IMR-90 (cell line): ENCODE measurements around the gene FAM149A. TPM values are rescaled to one million over a fixed set of nuclear protein-coding genes. Genes with fewer than 3 reads are reported as not detected.

ENCODE experiments used
- ATAC-seq: fragments of 200-7000 bp; cut with Tn5 transposase; 2 replicates; pipeline ENCODE4 v1.9.1; 2020; ENCODE audit warnings: low read depth, mild to moderate bottlenecking, moderate library complexity
- BruUV-seq: library from RNA; stranded (reverse); fragments of 400-500 nt; replicated peaks from 2 replicates; lab custom pipeline; 2021; lab: Mats Ljungman, UMichigan
- CTCF ChIA-PET: fragments of 300-600 bp; formaldehyde crosslinking; extraction: SDS; loops from one replicate; lab custom pipeline; 2021; ENCODE audit warnings: antibody characterized with exemption; lab: Yijun Ruan, JAX
- POLR2A ChIA-PET: fragments of 300-600 bp; sonication (Branson Sonifier 250); formaldehyde crosslinking; loops from one replicate; lab custom pipeline; 2022; ENCODE audit warnings: antibody characterized with exemption; ENCODE audit not compliant: unreplicated experiment; lab: Charles Lee
- DNase-seq: peaks from one replicate; pipeline ENCODE4 v3.0.0; 2013
- H2AFZ ChIP-seq: replicated peaks from 2 replicates; pipeline ENCODE3; 2013; ENCODE audit warnings: low read length, mild to moderate bottlenecking; ENCODE audit not compliant: poor library complexity
- H2AK5ac ChIP-seq: 2 replicates; pipeline ENCODE4 v1.6.1; 2013; ENCODE audit warnings: low read depth, low read length, inconsistent platforms
- H2AK9ac ChIP-seq: replicated peaks from 2 replicates; pipeline ENCODE3; 2013; ENCODE audit warnings: mild to moderate bottlenecking, low read depth, low read length, moderate library complexity; ENCODE audit not compliant: poor library complexity
- H2BK120ac ChIP-seq: 2 replicates; pipeline ENCODE4 v1.6.1; 2013; ENCODE audit warnings: low read depth, low read length, inconsistent platforms
- H2BK15ac ChIP-seq: 3 replicates; pipeline ENCODE4 v1.6.1; 2013; ENCODE audit warnings: low read depth, low read length, inconsistent platforms
- H2BK20ac ChIP-seq: 2 replicates; pipeline ENCODE4 v1.6.1; 2013; ENCODE audit warnings: low read depth, mild to moderate bottlenecking, inconsistent platforms, low read length, moderate library complexity
- H2BK5ac ChIP-seq: 2 replicates; pipeline ENCODE4 v1.6.1; 2013; ENCODE audit warnings: mild to moderate bottlenecking, low read depth, low read length, inconsistent platforms; ENCODE audit not compliant: poor library complexity, severe bottlenecking
- H3K14ac ChIP-seq: replicated peaks from 2 replicates; pipeline ENCODE4 v1.6.1; 2013; ENCODE audit warnings: low read depth, low read length, inconsistent platforms
- H3K18ac ChIP-seq: 2 replicates; pipeline ENCODE4 v1.6.1; 2013; ENCODE audit warnings: low read depth, low read length, control low read depth
- H3K23ac ChIP-seq: 2 replicates; pipeline ENCODE4 v1.6.1; 2013; ENCODE audit warnings: low read depth, low read length, inconsistent platforms
- H3K27ac ChIP-seq: 2 replicates; pipeline ENCODE4 v1.5.1; 2013; ENCODE audit warnings: mild to moderate bottlenecking, control low read depth, low read length; ENCODE audit not compliant: insufficient read depth
- H3K27me3 ChIP-seq: 2 replicates; pipeline ENCODE4 v1.6.1; 2013; ENCODE audit warnings: low read length; ENCODE audit not compliant: control insufficient read depth, insufficient read depth
- H3K36me3 ChIP-seq: 2 replicates; pipeline ENCODE4 v1.6.1; 2013; ENCODE audit warnings: low read length, mixed read lengths; ENCODE audit not compliant: control insufficient read depth, insufficient read depth
- H3K4ac ChIP-seq: 2 replicates; pipeline ENCODE4 v1.6.1; 2013; ENCODE audit warnings: low read depth, low read length, inconsistent platforms
- H3K4me1 ChIP-seq: 2 replicates; pipeline ENCODE4 v1.6.1; 2013; ENCODE audit warnings: low read length, mixed read lengths; ENCODE audit not compliant: control insufficient read depth, insufficient read depth
- H3K4me2 ChIP-seq: 2 replicates; pipeline ENCODE4 v1.6.1; 2013; ENCODE audit warnings: low read depth, mild to moderate bottlenecking, control low read depth, low read length, moderate library complexity
- H3K4me3 ChIP-seq: 2 replicates; pipeline ENCODE4 v1.5.1; 2013; ENCODE audit warnings: low read depth, mild to moderate bottlenecking, control low read depth, low read length, moderate library complexity; ENCODE audit not compliant: insufficient read depth
- H3K56ac ChIP-seq: 2 replicates; pipeline ENCODE4 v1.6.1; 2013; ENCODE audit warnings: low read length, inconsistent platforms; ENCODE audit not compliant: insufficient read depth; ENCODE audit errors: extremely low read depth
- H3K79me1 ChIP-seq, 2 experiments: 2 replicates each; pipeline ENCODE4 v1.6.1; 2013; ENCODE audit warnings: low read length in 2 of 2, inconsistent platforms in 1 of 2, low read depth in 1 of 2
- H3K9ac ChIP-seq: 2 replicates; pipeline ENCODE4 v1.6.1; 2013; ENCODE audit warnings: low read depth, low read length, control low read depth
- H3K9me1 ChIP-seq: 2 replicates; pipeline ENCODE4 v1.6.1; 2013; ENCODE audit warnings: low read length, inconsistent platforms; ENCODE audit not compliant: insufficient read depth
- H3K9me3 ChIP-seq: 2 replicates; pipeline ENCODE4 v1.6.1; 2013; ENCODE audit warnings: low read length; ENCODE audit not compliant: control insufficient read depth, insufficient read depth
- H4K20me1 ChIP-seq: 2 replicates; pipeline ENCODE4 v1.6.1; 2013; ENCODE audit warnings: low read length, inconsistent platforms; ENCODE audit not compliant: insufficient read depth
- H4K5ac ChIP-seq: 2 replicates; pipeline ENCODE4 v1.6.1; 2013; ENCODE audit warnings: mild to moderate bottlenecking, low read depth, low read length, control low read depth
- H4K8ac ChIP-seq, 2 experiments: 2 replicates each; pipeline ENCODE4 v1.6.1; 2013; ENCODE audit warnings: low read depth in 2 of 2, low read length in 2 of 2, control low read depth in 1 of 2, inconsistent platforms in 1 of 2
- H4K91ac ChIP-seq: 2 replicates; pipeline ENCODE4 v1.6.1; 2013; ENCODE audit warnings: low read depth, low read length, inconsistent platforms; ENCODE audit not compliant: insufficient read depth
- RCOR1 ChIP-seq: IDR thresholded peaks from 2 replicates; pipeline ENCODE4 v1.6.1; 2012; ENCODE audit warnings: mild to moderate bottlenecking, low read length, improper control_type of control experiment; ENCODE audit not compliant: insufficient replicate concordance
- WGBS, 2 experiments: methylation state at CpG; one replicate each; pipeline versions ENCODE4 v1.1.5 to v1.1.7; 2013; ENCODE audit warnings: missing lambda C conversion rate in 2 of 2; ENCODE audit not compliant: insufficient read length in 1 of 2; ENCODE audit errors: extremely low coverage in 2 of 2; 5-methylcytosine and 5-hydroxymethylcytosine counted together
- dilution Hi-C: fragments of 300-500 bp; cut with HindIII; formaldehyde crosslinking; loops from one replicate; pipeline ENCODE4 v1.14.3; 2018; ENCODE audit warnings: low sequenced_read_pairs; ENCODE audit not compliant: unreplicated experiment
- in situ Hi-C: fragments of 300-500 bp; cut with MboI; formaldehyde crosslinking; loops from 3 replicates; pipeline ENCODE4 v1.14.3; 2019; ENCODE audit warnings: low sequenced_read_pairs, inconsistent platforms, mixed read lengths
- intact Hi-C: fragments of 100-400 bp; cut with micrococcal nuclease; formaldehyde crosslinking; loops from 2 replicates; pipeline ENCODE4 v1.10.0; 2022
- polyA plus RNA-seq, 3 experiments: library from polyadenylated mRNA; depleted of rRNA; stranded (reverse); fragments of >200 nt; gene quantifications; 2 replicates each; pipeline ENCODE4 v1.2.3, GENCODE V29; 2012; ENCODE audit warnings: low replicate concordance in 1 of 3
- total RNA-seq: library from RNA; depleted of rRNA; stranded (reverse); fragments of >200 nt; gene quantifications from 2 replicates; pipeline ENCODE4 v1.2.3, GENCODE V29; 2012

Gene FAM149A
- total and polyA plus RNA-seq, 2 of the 4 experiments (the other 2 are of a cell fraction) = 0.54 to 0.70 TPM

DNA sequence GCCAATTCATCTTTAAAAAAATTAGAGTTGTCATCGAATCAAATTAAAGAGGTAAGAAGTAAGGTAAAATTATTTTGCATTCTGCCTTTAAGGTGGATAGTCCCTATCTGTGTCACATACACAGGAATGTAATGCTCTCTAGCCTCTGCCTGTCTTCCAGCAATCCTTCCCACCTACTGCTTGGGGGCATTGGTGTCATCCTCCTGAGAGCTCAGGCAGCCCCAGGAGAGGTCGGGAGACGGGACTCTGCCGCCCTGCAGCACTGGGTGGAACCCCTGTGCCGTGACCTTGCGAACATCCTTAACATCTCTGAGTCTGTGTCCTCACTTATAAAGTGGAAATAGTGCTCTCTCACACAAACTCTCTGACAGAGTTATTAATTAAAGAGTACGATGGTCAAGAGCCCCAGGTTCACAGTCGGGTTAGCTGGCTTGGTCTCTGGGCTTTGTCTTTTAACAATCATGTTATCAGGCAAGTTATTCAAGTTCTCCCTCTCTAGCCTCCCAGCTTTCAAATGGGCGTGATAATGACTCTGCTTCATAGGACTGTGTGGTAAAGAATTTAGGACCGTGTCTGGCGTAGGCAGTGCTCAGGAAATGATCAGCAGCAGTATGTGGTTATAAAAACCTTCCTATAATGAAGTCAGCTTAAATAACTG, 25.4 kb upstream of the FAM149A start:
- no peak overlapping the region for H3K9ac ChIP-seq
- dilution Hi-C loops (no loop called here), in situ Hi-C loops (no loop called here), intact Hi-C loops (no loop called here)
- H3K79me1 ChIP-seq = no peaks in the 10 kb centered on the region
- H3K9me3 ChIP-seq = no peaks in the 10 kb centered on the region
- H3K23ac ChIP-seq = no peak overlapping the region
- no peak overlapping the region for H3K56ac ChIP-seq
- no peak overlapping the region for H2AK9ac ChIP-seq
- H2BK15ac ChIP-seq = no peak overlapping the region
- no peak overlapping the region for H3K4ac ChIP-seq
- ATAC-seq (no peak), DNase-seq (no peak)
- ChIA-PET CTCF (interaction anchor here (2.0 kb wide), 1 partner anchor 10 kb away, joined by 5 read pairs; the partner anchor contains the start of gene TLR3), POLR2A (no interaction called here)
- H3K4me1 ChIP-seq = no peaks in the 10 kb centered on the region
- no peak overlapping the region for H2BK5ac ChIP-seq
- no peak overlapping the region for H4K5ac ChIP-seq
- H4K20me1 ChIP-seq = no peaks in the 10 kb centered on the region
- no peak overlapping the region for H3K27ac ChIP-seq
- H3K36me3 ChIP-seq = no peaks in the 10 kb centered on the region
- no peak overlapping the region for H3K4me3 ChIP-seq
- H2AK5ac ChIP-seq = no peak overlapping the region
- H4K8ac ChIP-seq = no peak overlapping the region
- peak overlapping the region; percentile 51 for H2AFZ ChIP-seq
- no peak overlapping the region for H2BK120ac ChIP-seq
- no TSS peak for BruUV-seq
- WGBS, 2 experiments = no CpG with 5 or more reads among the region's 11 CpGs
- no peak overlapping the region for H3K14ac ChIP-seq
- H4K91ac ChIP-seq = no peak overlapping the region
- no peak for TF ChIP-seq RCOR1
- H2BK20ac ChIP-seq = no peak overlapping the region
- no peaks in the 10 kb centered on the region for H3K27me3 ChIP-seq
- no peak overlapping the region for H3K18ac ChIP-seq
- no peaks in the 10 kb centered on the region for H3K9me1 ChIP-seq
- H3K4me2 ChIP-seq = no peak overlapping the region
